GM18861 (cell line): Measurements from ENCODE around the gene IYD.
"Not testable (repeated sequence)": the region's sequence is repeated elsewhere in the genome, so short reads cannot be mapped to it uniquely, and the experiment has no call there.

Source experiments
- ATAC-seq: cut with Tn5 transposase; IDR thresholded peaks from one replicate; pipeline ENCODE4 v1.9.1; 2021; ENCODE audit not compliant: unreplicated experiment

The IYD gene

DNA sequence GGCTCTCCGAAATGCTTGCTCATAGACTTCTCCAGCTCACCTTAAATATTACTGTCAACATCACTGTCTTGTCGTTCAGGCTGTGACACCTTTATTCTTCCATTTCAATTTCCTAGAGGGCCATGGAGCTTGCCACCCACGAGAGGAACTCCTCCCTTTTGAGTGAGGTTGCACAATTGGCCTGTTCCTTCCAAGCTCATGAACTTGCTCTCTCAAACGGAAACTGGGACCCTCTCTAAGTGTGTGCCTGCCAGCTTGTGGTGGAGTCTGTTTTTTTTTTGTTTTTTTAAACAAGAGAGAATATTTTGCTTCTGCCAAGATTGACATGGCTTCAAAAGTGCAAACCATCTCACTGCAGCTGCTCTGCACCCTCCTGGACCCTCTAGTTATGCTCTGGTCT lies 19.3 kb upstream of the IYD start:
- ATAC-seq: no peak

DNA sequence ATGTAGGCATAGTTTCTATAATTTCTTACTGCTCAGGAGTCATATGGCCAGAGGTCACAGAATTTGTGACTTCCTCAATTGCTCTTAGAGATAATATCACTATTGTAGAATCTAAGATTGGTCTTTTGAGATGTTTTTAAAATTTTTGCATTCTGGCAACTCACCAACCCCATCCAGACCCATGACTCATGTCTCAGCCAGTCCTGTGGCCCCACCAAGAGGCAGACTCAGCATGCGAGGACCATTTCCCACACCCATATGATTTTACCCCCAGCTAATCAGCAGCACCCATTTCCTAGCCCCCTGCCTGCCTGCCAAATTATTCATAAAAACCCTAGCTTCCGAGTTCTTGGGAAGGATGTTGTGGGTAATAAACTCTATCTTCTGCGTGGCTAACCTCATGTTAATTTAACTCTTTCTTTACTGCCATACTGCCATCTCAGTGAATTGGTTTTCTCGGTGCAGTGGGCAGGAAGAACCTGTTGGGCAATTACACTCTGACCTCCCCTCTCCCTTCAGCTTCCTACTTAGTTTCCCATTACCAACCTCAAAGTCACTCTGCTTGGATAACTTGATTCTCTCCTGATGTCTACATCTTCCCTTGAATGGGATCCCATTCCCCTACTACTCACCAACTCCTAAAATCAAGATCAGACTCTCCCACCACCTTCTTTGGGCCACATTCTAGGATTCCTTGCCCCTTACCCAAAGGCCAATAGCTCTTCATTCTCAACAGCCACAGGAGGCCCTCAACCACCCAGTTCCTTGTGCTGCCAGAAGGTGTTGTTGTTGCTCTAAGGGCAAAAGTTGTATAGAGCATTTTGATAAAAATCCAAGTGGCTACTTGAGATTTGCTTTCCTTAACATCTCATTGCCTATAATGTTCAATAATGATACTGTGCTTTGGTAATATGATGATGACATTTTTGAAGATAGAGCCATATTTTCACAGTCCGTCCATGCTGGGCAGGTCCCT lies 16.2 kb upstream of the IYD start:
- ATAC-seq: no peak

DNA sequence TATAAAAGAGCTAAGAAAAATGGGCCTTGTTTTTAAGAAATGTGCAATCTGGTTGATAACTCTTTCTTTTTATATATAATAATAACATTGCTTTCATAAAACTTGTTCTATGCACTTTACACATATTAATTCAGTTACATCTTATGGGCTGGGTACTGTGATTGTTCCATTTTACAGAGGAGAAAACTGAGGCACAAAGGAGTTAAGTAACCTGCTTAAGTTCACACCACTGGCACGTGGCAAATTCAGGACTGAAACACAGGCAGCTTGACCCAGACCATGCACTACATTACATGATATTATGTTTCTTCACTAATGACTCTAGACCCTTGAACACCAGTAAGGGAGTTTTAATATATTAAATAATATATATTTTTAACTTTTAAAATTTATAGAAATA lies 15.4 kb upstream of the IYD start:
- ATAC-seq: no peak

DNA sequence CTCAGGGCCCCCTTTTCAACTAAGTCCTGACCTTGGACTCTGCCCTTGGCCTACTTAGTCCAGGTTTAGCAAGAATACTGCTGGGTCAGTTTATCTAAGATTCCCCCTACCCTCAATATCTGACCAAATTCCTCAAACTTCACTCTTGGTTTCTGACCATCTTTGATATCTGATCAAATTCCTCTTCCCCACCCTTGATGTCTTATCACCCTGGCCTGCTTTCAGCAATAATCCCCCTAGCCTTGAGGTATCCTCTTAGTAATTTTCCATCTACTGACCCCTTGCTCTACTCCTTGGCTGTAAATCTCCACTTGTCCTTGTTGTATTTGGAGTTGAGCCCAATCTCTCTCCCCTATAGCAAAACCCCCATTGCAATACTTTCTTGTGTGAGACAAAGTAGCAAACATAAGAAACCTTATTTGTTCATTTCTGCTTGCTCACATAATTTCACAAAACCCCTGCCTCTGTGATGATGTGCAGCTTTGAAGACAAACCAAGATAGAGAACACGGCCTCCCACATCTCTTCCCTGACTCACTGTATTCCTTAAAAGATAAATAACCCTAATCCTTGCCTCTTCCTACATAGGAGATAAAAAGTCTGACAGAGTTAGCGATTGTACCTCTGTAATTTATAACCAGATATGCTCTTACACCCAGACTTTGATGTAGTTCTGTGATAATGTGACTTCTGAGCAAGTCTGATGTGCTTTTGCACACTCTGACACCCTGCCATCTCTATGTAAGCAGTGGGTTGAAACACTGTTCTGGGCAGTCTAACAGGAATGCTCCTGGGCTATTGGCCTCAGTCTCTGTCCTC lies 13.8 kb upstream of the IYD start:
- no peak for ATAC-seq

DNA sequence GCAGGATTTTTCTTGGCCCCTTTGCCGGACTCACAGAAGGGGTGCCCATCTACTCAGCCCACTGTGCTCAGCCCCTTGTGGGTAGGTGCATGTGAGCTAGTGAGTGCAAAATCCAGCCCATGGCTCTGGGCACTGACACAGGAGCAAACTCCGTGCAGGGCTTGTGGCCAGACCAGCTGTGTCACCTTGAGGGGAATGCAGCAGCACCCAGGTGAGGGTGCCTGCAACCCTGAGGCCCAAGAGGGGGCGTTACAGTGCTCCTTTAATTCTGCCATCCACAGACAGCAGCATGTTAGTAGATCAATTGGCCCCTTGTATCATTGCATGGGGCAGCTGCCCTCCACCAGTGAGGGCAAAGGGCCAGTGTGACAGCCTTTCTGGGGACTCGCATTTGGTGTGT lies 12.9 kb upstream of the IYD start:
- no peak for ATAC-seq

DNA sequence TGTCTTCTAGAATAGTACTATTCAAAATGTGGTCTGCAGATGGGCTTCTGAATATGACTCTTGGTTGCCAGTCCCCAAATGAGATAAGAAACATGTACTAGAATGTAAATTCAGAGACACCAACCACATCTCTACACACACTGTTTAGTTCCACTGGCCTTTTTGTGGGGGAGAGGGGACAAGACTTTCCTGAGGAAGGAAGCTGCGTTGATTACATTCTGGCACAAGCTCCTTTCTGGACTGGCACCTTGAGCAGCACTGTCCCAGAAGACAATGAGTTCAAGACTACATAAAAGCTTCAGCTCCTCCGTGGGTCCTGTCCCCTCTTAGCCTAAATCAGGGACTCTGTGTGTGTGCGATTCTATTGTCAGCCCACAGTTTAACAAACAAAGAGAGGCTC lies 6.9 kb upstream of the IYD start:
- no peak for ATAC-seq

DNA sequence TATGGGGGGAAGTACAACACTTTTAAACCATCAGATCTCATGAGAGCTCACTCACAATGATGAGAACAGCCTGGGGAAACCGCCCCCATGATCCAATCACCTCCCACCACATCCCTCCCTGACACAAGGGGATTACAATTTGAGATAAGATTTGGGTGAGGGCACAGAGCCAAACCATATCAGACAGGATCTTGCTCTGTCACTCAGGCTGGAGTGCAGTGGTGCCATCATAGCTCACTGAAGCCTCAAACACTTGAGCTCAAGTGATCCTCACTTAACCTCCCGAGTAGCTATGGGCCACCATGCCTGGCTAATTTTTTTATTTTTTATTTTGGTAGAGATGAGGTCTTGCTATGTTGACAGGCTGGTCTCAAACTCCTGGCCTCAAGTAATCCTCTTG lies 5.1 kb upstream of the IYD start:
- no peak for ATAC-seq

DNA sequence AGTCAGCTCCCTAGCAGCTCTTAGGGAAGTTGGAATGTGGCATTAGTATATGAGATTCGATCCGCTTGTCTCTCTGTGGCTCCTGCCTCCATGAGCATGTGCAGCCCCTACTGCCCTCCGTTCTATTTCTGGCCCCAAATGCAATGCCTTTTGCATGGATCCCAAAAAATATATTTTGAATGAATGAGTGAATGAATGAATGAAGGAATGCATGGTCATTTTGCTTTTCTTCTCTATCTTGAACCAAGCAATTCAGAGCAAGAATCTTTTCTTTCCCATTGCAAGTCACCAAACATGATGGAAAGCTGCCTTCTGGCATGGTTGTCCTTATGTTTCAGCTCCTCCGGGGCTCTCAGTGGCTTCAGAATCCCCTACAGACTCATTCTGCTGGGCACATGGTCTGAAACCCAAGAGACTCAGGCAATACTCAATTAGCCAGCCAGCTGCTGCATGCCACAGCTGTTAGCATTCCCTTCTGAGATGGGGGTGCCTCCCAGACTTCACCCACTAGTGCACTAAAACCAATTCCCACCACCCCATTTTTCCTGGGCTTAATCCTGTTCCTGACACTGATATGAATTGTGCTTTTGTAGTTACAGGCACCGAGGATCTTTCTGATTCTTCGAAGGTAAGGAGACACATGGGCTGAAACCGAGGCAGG lies 2.6 kb upstream of the IYD start:
- no peak for ATAC-seq

DNA sequence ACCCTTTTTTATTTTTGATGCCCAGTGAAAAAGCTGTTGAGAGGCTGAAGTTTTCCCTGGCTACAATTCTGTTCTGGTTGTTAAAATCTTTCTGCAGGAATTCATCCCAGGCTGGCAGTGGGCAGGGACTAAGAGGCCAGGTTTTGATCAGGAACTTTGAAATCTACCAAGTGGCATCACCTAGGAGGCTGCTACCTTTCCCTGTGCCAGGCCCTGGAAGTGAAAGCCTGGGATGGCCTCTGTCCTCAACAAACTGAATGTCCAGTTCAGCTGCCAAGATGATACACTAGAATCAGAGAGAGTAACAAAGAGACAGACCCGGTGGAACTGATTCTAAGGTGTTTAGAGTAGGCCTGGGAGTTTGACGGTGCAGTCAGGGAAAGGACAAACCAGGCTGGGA lies 596 bp downstream of the IYD start:
- no peak for ATAC-seq

DNA sequence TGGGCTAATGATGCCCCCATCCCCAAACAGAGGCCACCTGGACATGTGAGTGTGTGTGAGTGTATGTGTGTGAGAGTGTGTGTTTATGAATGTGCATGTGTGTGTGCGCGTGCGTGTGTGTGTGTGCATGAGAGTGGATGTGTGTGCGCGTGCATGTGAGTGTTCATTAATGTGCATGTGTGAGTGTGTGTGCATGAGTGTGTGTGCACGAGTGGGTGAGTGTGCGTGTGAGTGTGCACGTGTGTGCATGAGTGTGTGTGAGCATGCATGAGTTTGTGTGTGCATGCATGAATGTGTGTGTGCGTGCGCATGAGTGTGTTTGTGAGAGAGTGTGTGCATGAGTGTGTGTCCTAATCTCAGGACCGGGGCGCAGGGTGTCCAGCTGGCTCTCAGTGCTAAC lies 1.3 kb downstream of the IYD start:
- no peak for ATAC-seq

DNA sequence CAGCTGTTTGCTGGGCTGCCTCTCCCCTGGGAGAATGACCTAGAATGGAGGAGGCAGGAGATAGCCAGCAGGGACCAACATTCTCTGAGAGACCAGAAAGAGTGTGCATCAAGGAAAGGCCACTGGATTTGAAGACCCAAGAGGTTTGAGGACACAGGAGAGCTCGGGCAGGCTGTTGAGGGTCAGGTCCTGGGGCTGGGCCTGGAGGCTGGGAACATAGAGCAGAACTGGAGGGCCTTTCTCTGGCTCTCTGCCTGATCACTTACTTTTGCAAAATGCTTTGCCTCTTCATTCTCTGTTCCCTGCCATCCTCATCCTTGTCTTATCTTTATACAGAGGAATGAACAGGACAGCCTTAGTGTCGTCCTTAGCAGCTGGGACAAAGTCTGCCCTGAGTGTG lies 2.5 kb downstream of the IYD start:
- no peak for ATAC-seq

DNA sequence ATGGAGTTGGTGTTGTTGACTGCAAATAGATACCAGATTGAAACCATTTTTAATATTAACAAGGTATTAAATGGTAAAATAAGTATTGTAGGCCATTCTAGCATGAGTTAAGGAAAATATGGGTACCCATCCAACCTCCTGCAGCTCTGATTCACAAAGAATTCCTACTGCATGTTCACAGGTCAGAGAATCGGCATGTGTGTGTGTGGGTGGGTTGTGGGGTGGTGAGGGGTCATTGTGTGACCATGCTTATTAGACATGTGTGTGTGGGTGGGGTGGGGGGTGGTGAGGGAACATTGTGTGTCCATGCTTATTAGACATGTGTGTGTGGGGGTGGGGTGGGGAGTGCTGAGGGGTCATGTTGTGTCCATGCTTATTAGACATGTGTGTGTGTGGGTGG lies 3.2 kb downstream of the IYD start:
- ATAC-seq: no peak

DNA sequence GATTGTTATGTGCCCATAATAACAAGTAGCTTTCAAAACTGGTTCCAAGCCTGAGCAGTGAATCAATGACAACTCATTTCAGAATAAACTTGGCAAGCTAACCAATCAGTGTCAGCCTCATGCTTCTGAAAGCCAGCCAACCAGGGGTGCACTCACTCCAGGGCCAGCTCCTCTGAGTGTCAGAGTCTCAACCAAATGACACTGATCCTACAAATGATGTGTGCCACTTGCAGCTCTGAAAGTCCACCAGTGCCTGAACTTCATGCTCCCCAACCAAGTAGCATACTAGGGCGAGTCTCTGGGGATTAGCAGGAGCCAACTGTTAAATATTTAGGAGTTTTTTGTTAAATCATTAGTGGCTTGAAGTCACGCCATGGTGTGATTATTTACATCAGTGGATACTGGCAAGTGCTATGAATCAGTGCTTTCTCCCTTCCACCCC lies 4.5 kb downstream of the IYD start:
- no peak for ATAC-seq

DNA sequence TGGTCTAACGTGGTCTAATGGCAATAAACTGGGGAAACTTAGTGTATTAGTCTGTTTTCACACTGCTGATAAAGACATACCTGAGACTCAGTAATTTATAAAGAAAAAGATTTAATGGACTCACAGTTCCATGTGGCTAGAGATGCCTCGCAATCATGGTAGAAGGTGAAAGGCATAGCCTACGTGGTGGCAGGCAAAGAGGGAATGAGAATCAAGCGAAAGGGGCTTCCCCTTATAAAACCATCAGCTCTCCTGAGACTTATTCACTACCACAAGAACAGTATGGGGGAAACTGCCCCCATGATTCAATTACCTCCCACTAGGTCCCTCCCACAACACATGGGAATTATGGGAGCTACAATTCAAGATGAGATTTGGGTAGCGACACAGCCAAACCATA lies 5.5 kb downstream of the IYD start:
- not testable (repeated sequence) for ATAC-seq

DNA sequence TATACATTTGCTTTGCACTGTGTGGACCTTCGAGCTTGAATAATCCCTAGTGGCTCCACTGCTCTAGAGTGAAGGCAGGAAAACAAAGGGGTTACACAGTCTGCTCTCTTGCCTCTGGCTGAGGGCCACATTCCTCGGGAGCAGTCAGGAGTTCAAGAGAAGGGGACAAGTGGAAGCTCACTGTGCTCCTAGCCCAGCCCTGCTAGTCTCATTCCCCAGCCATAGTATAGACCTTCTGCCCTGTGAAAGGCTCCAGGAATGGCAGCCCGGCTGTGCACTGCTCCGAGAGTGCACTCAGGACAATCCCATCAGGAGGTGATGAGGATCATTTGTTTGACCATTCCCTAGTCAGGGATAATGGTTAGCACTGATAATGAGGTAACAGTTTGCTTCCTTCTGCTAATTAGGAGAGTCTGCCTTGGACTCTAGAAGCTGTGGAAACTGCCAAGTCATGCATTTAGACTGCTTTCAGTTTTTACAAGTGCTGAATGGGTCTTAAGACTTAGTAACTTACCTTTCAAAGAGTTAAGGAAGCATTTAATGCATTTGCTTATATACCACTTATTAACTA lies 8.5 kb downstream of the IYD start:
- no peak for ATAC-seq

DNA sequence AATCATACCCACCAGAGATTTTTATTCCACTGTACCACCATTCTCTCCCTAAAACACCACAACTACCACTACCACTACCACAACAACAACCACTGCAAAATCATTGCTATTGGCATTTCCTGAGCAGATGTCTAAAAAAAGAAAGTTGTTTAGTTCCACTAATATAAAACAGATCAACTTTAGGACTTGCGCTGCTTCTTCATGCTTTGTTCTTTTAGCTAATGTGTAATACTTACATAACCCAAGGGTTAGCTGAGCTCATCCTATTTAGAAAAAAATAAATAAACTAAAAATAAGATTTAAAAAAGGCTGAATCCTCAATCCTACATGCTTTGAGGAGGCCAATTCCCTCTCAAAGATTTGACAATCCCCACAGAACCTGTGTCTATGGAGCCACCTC lies 11.4 kb downstream of the IYD start:
- no peak for ATAC-seq

DNA sequence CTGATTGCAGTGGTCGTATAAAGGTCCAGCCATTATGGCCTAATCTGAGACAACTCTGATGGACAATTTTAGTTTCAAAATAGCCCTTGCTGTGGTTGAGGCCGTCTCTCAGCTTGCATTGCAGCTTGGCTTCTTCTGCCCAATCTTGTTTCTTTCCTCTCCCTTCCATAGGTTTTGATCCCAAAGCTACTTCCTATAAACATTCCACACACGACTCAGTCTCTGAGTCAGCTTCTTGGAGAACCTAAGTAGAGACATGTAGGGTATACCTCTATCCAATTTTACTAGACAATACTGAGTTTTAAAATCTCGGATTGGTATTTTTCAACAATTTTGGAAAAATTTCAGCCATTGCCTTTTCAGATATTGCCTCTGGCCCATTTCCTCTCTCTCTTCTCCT lies 13.4 kb downstream of the IYD start:
- ATAC-seq: no peak

DNA sequence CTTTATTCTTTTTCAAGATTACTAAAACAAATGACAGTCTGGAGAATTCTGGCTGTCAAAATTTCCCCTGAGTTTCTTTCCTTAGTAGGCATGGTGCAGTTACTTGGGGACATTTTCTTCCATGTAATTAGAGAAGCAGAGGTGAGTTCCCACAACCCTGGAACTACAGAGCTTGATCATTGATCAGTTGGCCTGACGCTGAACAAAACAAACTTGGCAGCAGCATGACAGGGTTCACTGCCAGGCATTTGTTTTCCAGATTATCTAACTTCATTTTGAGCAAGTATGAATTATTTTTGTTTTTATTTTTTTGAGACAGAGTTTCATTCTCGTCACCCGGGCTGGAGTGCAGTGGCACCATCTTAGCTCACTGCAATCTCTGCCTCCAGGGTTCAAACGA lies 22.6 kb downstream of the IYD start:
- ATAC-seq: no peak

DNA sequence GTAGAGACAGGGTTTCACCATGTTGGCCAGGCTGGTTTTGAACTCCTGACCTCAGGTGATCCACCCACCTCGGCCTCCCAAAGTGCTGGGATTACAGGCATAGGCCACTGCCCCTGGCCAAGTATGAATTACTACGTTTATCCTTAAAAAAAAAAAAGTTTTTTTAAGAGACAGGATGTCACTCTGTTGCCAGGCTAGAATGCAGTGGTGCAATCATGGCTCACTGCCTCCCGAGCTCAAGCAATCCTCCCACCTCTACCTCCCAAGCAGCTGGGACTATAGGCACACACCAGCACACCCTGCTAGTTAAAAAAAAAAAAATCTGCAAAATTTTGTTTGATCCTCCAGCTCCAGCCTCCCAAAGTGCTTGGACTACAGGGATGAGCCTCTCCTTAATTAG lies 23.1 kb downstream of the IYD start:
- ATAC-seq: no peak

DNA sequence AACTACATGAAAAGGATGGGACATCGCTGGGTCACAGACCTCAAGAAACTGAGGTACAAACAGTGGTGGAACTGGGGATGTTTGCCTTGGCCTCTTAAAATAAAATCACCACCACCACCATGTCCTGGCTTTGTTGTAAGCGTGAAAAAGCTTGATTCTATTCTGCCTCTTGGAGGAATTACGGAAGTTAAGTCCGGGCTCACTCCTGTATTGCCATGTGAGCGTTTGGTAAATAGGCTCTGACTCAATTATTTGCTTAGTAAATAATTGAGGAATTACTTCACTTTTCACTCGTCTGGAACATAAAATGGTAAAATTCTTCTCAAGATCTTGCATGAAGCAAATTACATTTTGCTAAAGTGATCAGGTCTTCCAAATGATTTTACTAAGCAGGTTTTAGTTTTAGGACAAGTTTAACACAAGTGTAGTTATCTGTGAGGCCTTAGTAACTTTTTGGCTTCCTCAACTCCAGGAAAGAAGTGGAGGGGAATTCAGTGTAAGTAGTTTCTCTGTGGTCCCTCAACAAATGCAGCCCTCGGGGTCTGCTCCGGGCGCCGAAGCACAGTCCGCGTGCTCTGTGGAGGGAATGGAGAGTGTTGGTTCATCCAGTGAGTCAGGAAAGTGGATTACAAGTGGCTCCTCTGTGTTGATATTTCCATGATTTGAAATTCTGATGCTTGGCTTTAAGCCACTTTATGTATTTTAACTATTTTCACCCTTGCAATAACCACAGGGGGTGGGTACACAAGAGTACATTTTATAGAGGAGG lies 23.8 kb downstream of the IYD start:
- no peak for ATAC-seq
